Tibial nerve (tissue), 4 donors: ENCODE results near the gene NINJ1.

Source experiments
- EP300 ChIP-seq, 2 donors: sonication (generic); formaldehyde crosslinking; IDR thresholded peaks; one replicate each; pipeline ENCODE4 v1.6.1; 2017; ENCODE audit warnings: antibody characterized with exemption in 2 of 2, mild to moderate bottlenecking in 1 of 2
- POLR2A ChIP-seq, 2 donors: fragments of 450-650 bp; IDR thresholded peaks; one replicate each; pipeline ENCODE4 v1.6.1; 2017; ENCODE audit warnings: antibody characterized with exemption in 2 of 2, mild to moderate bottlenecking in 2 of 2, moderate library complexity in 2 of 2
- TF ChIP-seq, protein P1 (sequence below), 5 experiments: fragments of 200-600 bp in 3 of 5; fragments of 450-650 bp in 2 of 5; sonication (generic) in 3 of 5; IDR thresholded peaks; one replicate each; pipeline ENCODE4 v1.5.1; 2016 to 2019; ENCODE audit warnings: antibody characterized with exemption in 5 of 5, mild to moderate bottlenecking in 3 of 5, moderate library complexity in 2 of 5

DNA sequence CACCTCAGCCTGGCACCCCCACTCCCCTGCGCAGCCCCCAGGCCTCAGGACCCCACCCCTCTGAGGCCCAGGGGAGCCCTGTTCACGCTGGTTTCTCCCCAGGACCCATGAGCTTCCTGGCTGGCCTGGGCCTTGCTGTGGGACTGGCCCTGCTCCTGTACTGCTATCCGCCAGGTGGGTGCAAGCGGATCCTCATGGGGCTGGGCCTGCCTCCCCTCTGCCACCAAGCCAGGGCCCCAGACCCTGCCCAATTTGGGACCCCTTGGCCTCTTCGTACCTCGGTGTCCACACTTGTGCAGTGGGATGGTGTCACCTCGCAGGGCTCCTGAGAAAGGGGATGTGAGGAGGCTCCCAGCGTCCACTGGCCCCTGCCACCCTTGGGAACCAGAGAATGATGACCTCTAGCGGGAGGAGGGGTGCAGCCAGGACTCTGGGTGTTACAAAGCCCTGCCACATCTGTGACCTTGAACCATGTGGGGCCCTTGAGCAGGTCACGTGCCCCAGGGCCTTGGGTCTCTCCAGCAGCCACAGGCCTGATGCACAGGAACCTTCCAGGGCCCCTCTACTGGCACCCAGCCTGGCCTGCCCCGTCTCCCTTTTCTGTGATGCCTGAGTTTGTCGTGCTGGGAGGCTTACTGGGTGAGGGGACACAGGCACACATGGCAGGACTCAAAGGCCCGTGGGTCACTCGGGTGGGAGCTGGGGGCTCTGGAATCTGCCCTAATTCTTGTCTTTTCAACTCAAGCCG, 21.8 kb downstream of the NINJ1 start:
- TF ChIP-seq, protein P1, sequence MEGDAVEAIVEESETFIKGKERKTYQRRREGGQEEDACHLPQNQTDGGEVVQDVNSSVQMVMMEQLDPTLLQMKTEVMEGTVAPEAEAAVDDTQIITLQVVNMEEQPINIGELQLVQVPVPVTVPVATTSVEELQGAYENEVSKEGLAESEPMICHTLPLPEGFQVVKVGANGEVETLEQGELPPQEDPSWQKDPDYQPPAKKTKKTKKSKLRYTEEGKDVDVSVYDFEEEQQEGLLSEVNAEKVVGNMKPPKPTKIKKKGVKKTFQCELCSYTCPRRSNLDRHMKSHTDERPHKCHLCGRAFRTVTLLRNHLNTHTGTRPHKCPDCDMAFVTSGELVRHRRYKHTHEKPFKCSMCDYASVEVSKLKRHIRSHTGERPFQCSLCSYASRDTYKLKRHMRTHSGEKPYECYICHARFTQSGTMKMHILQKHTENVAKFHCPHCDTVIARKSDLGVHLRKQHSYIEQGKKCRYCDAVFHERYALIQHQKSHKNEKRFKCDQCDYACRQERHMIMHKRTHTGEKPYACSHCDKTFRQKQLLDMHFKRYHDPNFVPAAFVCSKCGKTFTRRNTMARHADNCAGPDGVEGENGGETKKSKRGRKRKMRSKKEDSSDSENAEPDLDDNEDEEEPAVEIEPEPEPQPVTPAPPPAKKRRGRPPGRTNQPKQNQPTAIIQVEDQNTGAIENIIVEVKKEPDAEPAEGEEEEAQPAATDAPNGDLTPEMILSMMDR (IDR thresholded peaks at IDR 0.05) = no peak
- no peak for TF ChIP-seq POLR2A (IDR thresholded peaks at IDR 0.05)
- TF ChIP-seq EP300 (IDR thresholded peaks at IDR 0.05) = no peak
